Measurements from ENCODE around the gene STUB1. TPM values are rescaled to one million over a fixed set of nuclear protein-coding genes. Genes with fewer than 3 reads are reported as not detected.

STUB1 gene
- total and polyA plus RNA-seq, 2 of the 8 experiments (the other 6 are each of a cell fraction or from before 2014, with no cell fraction given): 89.9 to 103 TPM

GRCh38 chr16:706189-707061, 26.2 kb downstream of the STUB1 start:
- Histone ChIP-seq H3K23me2 (ENCODE audit: low read depth, low read length) (peaks cover 12% of the 10 kb centered on the region; the same call in 1 of the 2 replicates), H4K5ac (ENCODE audit: insufficient read length, low read depth, low read length) (no peak overlapping the region), H2BK12ac (ENCODE audit: low read depth, low read length) (no peak overlapping the region), H2BK15ac (ENCODE audit: low read length) (no peak overlapping the region), H4K20me1 (replicated peaks in 1 of 2; ENCODE audit: control insufficient read depth in 1 of 2, insufficient read depth in 2 of 2, low read length in 2 of 2) (peaks cover 7 to 23% of the 10 kb centered on the region in 2 experiments), H3K27me3 (replicated peaks in 1 of 4; ENCODE audit: control insufficient read depth in 3 of 4, extremely low read depth in 1 of 4, insufficient read depth in 3 of 4, low read length in 3 of 4) (peaks cover 52 to 86% (median 72%) of the 10 kb centered on the region in 4 experiments), H3K18ac (ENCODE audit: extremely low read depth, low read length) (no peak overlapping the region), H3K9ac (replicated peaks in 1 of 4; ENCODE audit: extremely low read depth in 1 of 4, low read depth in 3 of 4, low read length in 3 of 4) (no peak overlapping the region), H3K9me3 (ENCODE audit: insufficient read depth in 2 of 2, low read depth in 1 of 2, low read length in 1 of 2) (no peaks in the 10 kb centered on the region), H2BK20ac (ENCODE audit: low read length) (no peak overlapping the region), H2BK5ac (ENCODE audit: low read depth, low read length) (no peak overlapping the region), H3K56ac (replicated peaks; ENCODE audit: insufficient read length, low read depth, low read length) (no peak overlapping the region), H2AFZ (ENCODE audit: low read length) (no peak overlapping the region), H3K14ac (ENCODE audit: insufficient read length) (no peak overlapping the region), H2AK5ac (ENCODE audit: low read depth, low read length) (no peak overlapping the region), H2BK120ac (replicated peaks; ENCODE audit: low read depth, low read length) (no peak overlapping the region), H3K27ac (ENCODE audit: low read depth, low read length) (no peak overlapping the region), H3K79me2 (ENCODE audit: control insufficient read depth in 1 of 2, insufficient read depth in 2 of 2, low read length in 2 of 2) (no peaks in the 10 kb centered on the region), H3K4ac (replicated peaks; ENCODE audit: insufficient read length, low read depth, low read length) (no peak overlapping the region), H3K4me1 (replicated peaks in 1 of 4; ENCODE audit: control insufficient read depth in 3 of 4, insufficient read depth in 4 of 4, low read length in 3 of 4) (peaks cover 0 to 9% (median 5%) of the 10 kb centered on the region in 4 experiments; a peak in 4 of 7 replicates), H3K4me3 (ENCODE audit: extremely low read depth in 1 of 4, insufficient read depth in 2 of 4, low read depth in 3 of 4, low read length in 4 of 4) (peak overlapping the region; percentile 34 to 69 (median 50)), H4K8ac (ENCODE audit: extremely low read depth, insufficient read depth, low read length) (peak overlapping the region; percentile 85), H4K91ac (replicated peaks; ENCODE audit: insufficient read length, low read length) (no peak overlapping the region), H3K4me2 (ENCODE audit: insufficient read depth in 1 of 2, low read depth in 2 of 2, low read length in 2 of 2) (peak overlapping the region; percentile 66 to 92), H3K36me3 (ENCODE audit: control insufficient read depth in 2 of 4, insufficient read depth in 4 of 4, low read length in 3 of 4) (no peaks in the 10 kb centered on the region), H3K79me1 (ENCODE audit: low read depth, low read length) (no peaks in the 10 kb centered on the region), H3K23ac (ENCODE audit: insufficient read length) (no peak overlapping the region)
- CTCF ChIA-PET (ENCODE audit: partially characterized antibody): interaction anchor here (0.8 to 33.4 kb wide), 9 partner anchors 9 to 351 kb away, joined by 3 to 977 read pairs (median 5); partner anchors contain the start of genes ANTKMT, CCDC78, CHTF18 and CIAO3
- 17% methylated on average over 29 of the region's 49 CpGs; no CpG with 5 or more reads in 1 of the 2 experiments for WGBS, 2 experiments (ENCODE audit: extremely low coverage in 1 of 2, insufficient coverage in 1 of 2, insufficient read length in 1 of 2, insufficient replicate concordance in 2 of 2, low coverage in 1 of 2, low lambda C conversion rate in 2 of 2, missing lambda C conversion rate in 1 of 2)
- peak in 1 of 2 experiments; percentile 71 for DNase-seq (ENCODE audit: low read depth in 1 of 2, low spot score in 2 of 2)
- POLR2A ChIA-PET (ENCODE audit: partially characterized antibody): interaction anchor here (0.7 to 20.9 kb wide), 11 partner anchors 10 to 795 kb away, joined by 3 to 353 read pairs (median 4); partner anchors contain the start of genes ANTKMT, CCDC78, CIAO3 and HAGHL
- FAIRE-seq: no peak
- TF ChIP-seq POLR2A (IDR thresholded peaks at IDR 0.05; ENCODE audit: control extremely low read depth in 1 of 2, low read depth in 2 of 2, low read length in 2 of 2): no peak
- no peak for TF ChIP-seq CBX5 (IDR thresholded peaks at IDR 0.05; ENCODE audit: low read depth, low read length)
- TF ChIP-seq CHD1 (IDR thresholded peaks at IDR 0.05; ENCODE audit: low read depth, low read length): no peak
- TF ChIP-seq SIN3A (conservative IDR thresholded peaks at IDR 0.05 in 1 of 2, IDR thresholded peaks at IDR 0.05 in 1 of 2; ENCODE audit: low read depth in 1 of 2, low read length in 2 of 2): peak in 1 of 2 experiments; percentile 73; a peak in 1 of 4 replicates
- TF ChIP-seq KDM4A (IDR thresholded peaks at IDR 0.05; ENCODE audit: low read depth, low read length, severe bottlenecking): peak; percentile 32
- TF ChIP-seq EGR1 (IDR thresholded peaks at IDR 0.05; ENCODE audit: borderline replicate concordance, low read depth, low read length): no peak
- TF ChIP-seq SRF (IDR thresholded peaks at IDR 0.05; ENCODE audit: low read depth, low read length): no peak
- no peak for TF ChIP-seq NANOG (IDR thresholded peaks at IDR 0.05; ENCODE audit: insufficient read depth, low read depth, low read length, poor library complexity, severe bottlenecking)
- TF ChIP-seq YY1 (IDR thresholded peaks at IDR 0.05; ENCODE audit: low read depth, low read length): peak; percentile 64; the same call in 1 of the 2 replicates
- TF ChIP-seq SUZ12 (IDR thresholded peaks at IDR 0.05; ENCODE audit: low read length): peak; percentile 35; the same call in 1 of the 2 replicates
- no peak for TF ChIP-seq SP2 (IDR thresholded peaks at IDR 0.05; ENCODE audit: low read length)
